Ishikawa (cell line): Measurements from ENCODE around the gene PLXNA3.

Experiments used
- CREB1 ChIP-seq: IDR thresholded peaks from 2 replicates; pipeline ENCODE4 v1.6.1; 2012; ENCODE audit warnings: low read depth
- EGR1 ChIP-seq: IDR thresholded peaks from 2 replicates; pipeline ENCODE4 v1.6.1; 2012
- EP300 ChIP-seq: IDR thresholded peaks from 2 replicates; pipeline ENCODE4 v1.6.1; 2012; ENCODE audit warnings: borderline replicate concordance
- FOXM1 ChIP-seq: IDR thresholded peaks from 2 replicates; pipeline ENCODE4 v1.6.1; 2012; ENCODE audit warnings: low read depth, borderline replicate concordance
- MAX ChIP-seq: IDR thresholded peaks from 2 replicates; pipeline ENCODE4 v1.6.1; 2012
- NFIC ChIP-seq: IDR thresholded peaks from 2 replicates; pipeline ENCODE4 v1.6.1; 2012
- RAD21 ChIP-seq: IDR thresholded peaks from 2 replicates; pipeline ENCODE4 v1.6.1; 2012; ENCODE audit warnings: low read depth
- REST ChIP-seq: IDR thresholded peaks from 2 replicates; pipeline ENCODE4 v1.6.1; 2012; ENCODE audit warnings: low read depth, mild to moderate bottlenecking
- TAF1 ChIP-seq: IDR thresholded peaks from 2 replicates; pipeline ENCODE4 v1.6.1; 2012; ENCODE audit warnings: low read depth, mild to moderate bottlenecking
- TEAD4 ChIP-seq: IDR thresholded peaks from 2 replicates; pipeline ENCODE4 v1.6.1; 2012
- YY1 ChIP-seq: IDR thresholded peaks from 2 replicates; pipeline ENCODE4 v1.6.1; 2012; ENCODE audit warnings: low read depth
- ZBTB7A ChIP-seq: IDR thresholded peaks from 2 replicates; pipeline ENCODE4 v1.6.1; 2012; ENCODE audit warnings: low read depth

- TF ChIP-seq FOXM1 (no peak), TEAD4 (no peak), YY1 (no peak), REST (no peak), RAD21 (no peak), EGR1 (no peak), CREB1 (no peak), EP300 (no peak), TAF1 (no peak), ZBTB7A (no peak), MAX (no peak), NFIC (no peak)
Measured at GRCh38 chrX:154470914-154471568, 13.0 kb downstream of the PLXNA3 start.
